GM21367 (cell line): ENCODE data around the gene FAM83F.

ENCODE experiments used
- ATAC-seq: cut with Tn5 transposase; IDR thresholded peaks from one replicate; pipeline ENCODE4 v1.9.1; 2021; ENCODE audit not compliant: unreplicated experiment

The FAM83F gene

GRCh38 chr22:40056154-40056553 lies 61.4 kb downstream of the FAM83F start:
- no peak for ATAC-seq

- no peak for ATAC-seq
Observed at GRCh38 chr22:40056559-40056958, 61.8 kb downstream of the FAM83F start.

- no peak for ATAC-seq
Observed at GRCh38 chr22:40057652-40058051, 62.9 kb downstream of the FAM83F start.

- ATAC-seq, result no peak
Observed at GRCh38 chr22:40058265-40058664, 63.5 kb downstream of the FAM83F start.

GRCh38 chr22:40065981-40066380 lies 71.2 kb downstream of the FAM83F start:
- ATAC-seq, result no peak

GRCh38 chr22:40067639-40068038 lies 72.9 kb downstream of the FAM83F start:
- ATAC-seq, result no peak

- ATAC-seq, result no peak
Observed at GRCh38 chr22:40070701-40071100, 75.9 kb downstream of the FAM83F start.

GRCh38 chr22:40071720-40072119 lies 77.0 kb downstream of the FAM83F start:
- no peak for ATAC-seq

- ATAC-seq, result no peak
Observed at GRCh38 chr22:40076702-40077645, 82.2 kb downstream of the FAM83F start.

- ATAC-seq, result no peak
Observed at GRCh38 chr22:40077646-40078016, 82.9 kb downstream of the FAM83F start.

GRCh38 chr22:40081662-40082061 lies 86.9 kb downstream of the FAM83F start:
- no peak for ATAC-seq

- no peak for ATAC-seq
Observed at GRCh38 chr22:40082184-40082583, 87.4 kb downstream of the FAM83F start.

GRCh38 chr22:40083794-40084193 lies 89.0 kb downstream of the FAM83F start:
- no peak for ATAC-seq

- no peak for ATAC-seq
Observed at GRCh38 chr22:40084246-40084645, 89.5 kb downstream of the FAM83F start.

GRCh38 chr22:40088818-40089217 lies 94.1 kb downstream of the FAM83F start:
- no peak for ATAC-seq
